Neuronal stem cell (in vitro differentiated cells): ENCODE results near the gene PACSIN2.
"Not testable (repeated sequence)": the region's sequence is repeated elsewhere in the genome, so short reads cannot be mapped to it uniquely, and the experiment has no call there.

Experiments
- DNase-seq: peaks from one replicate; pipeline ENCODE4 v3.0.0-alpha.2; 2013; ENCODE audit warnings: low spot score
- H2AFZ ChIP-seq: one replicate; pipeline ENCODE4 v1.6.1; 2013; ENCODE audit warnings: mild to moderate bottlenecking, low read length, inconsistent platforms
- H2AK5ac ChIP-seq: 2 replicates; pipeline ENCODE4 v1.6.1; 2013; ENCODE audit warnings: low read depth, mild to moderate bottlenecking, inconsistent platforms, low read length, moderate library complexity, mixed read lengths
- H2BK120ac ChIP-seq: 2 replicates; pipeline ENCODE4 v1.6.1; 2013; ENCODE audit warnings: low read depth, mild to moderate bottlenecking, inconsistent platforms, low read length, moderate library complexity, mixed read lengths
- H2BK12ac ChIP-seq: one replicate; pipeline ENCODE4 v1.6.1; 2013; ENCODE audit warnings: low read length, inconsistent platforms
- H2BK15ac ChIP-seq: 2 replicates; pipeline ENCODE4 v1.6.1; 2013; ENCODE audit warnings: mild to moderate bottlenecking, low read length, inconsistent platforms, mixed read lengths
- H2BK5ac ChIP-seq: one replicate; pipeline ENCODE4 v1.6.1; 2013; ENCODE audit warnings: inconsistent platforms, mild to moderate bottlenecking, low read length, moderate library complexity
- H3K14ac ChIP-seq: one replicate; pipeline ENCODE4 v1.6.1; 2013; ENCODE audit warnings: low read length, inconsistent platforms
- H3K18ac ChIP-seq: 2 replicates; pipeline ENCODE4 v1.6.1; 2013; ENCODE audit warnings: low read length, inconsistent platforms
- H3K23ac ChIP-seq: 2 replicates; pipeline ENCODE4 v1.6.1; 2013; ENCODE audit warnings: low read depth, mild to moderate bottlenecking, mixed read lengths, low read length, inconsistent platforms; ENCODE audit not compliant: poor library complexity
- H3K27ac ChIP-seq: replicated peaks from 3 replicates; pipeline ENCODE4 v1.5.1; 2013; ENCODE audit warnings: low read length, inconsistent platforms
- H3K27me3 ChIP-seq, 3 experiments: 2 replicates each; pipeline ENCODE4 v1.6.1; 2013; ENCODE audit warnings: low read length in 3 of 3, mild to moderate bottlenecking in 2 of 3, inconsistent platforms in 1 of 3, low read depth in 1 of 3, mixed read lengths in 1 of 3, moderate library complexity in 1 of 3; ENCODE audit not compliant: control insufficient read depth in 3 of 3, insufficient read depth in 3 of 3
- H3K36me3 ChIP-seq, 2 donors: replicated peaks in 1 of 2; 2 replicates each; pipeline ENCODE4 v1.6.1; 2013; ENCODE audit warnings: low read length in 2 of 2; ENCODE audit not compliant: control insufficient read depth in 2 of 2, insufficient read depth in 2 of 2
- H3K4ac ChIP-seq: 2 replicates; pipeline ENCODE4 v1.6.1; 2013; ENCODE audit warnings: inconsistent platforms, mild to moderate bottlenecking, low read length, moderate library complexity
- H3K4me1 ChIP-seq, 2 donors: 1 replicate in 1 of 2; 2 replicates in 1 of 2; pipeline ENCODE4 v1.6.1; 2013; ENCODE audit warnings: low read length in 2 of 2, low read depth in 1 of 2; ENCODE audit not compliant: control insufficient read depth in 2 of 2, insufficient read depth in 1 of 2
- H3K4me2 ChIP-seq: one replicate; pipeline ENCODE4 v1.6.1; 2013; ENCODE audit warnings: mild to moderate bottlenecking, low read length, inconsistent platforms; ENCODE audit not compliant: insufficient read depth, poor library complexity, severe bottlenecking
- H3K4me3 ChIP-seq, 2 donors: 2 replicates each; pipeline ENCODE4 v1.5.1; 2013; ENCODE audit warnings: low read length in 2 of 2, mild to moderate bottlenecking in 2 of 2, inconsistent platforms in 1 of 2, moderate library complexity in 1 of 2
- H3K79me1 ChIP-seq: one replicate; pipeline ENCODE4 v1.6.1; 2013; ENCODE audit warnings: low read depth, mild to moderate bottlenecking, inconsistent platforms, low read length, moderate library complexity
- H3K9ac ChIP-seq: one replicate; pipeline ENCODE4 v1.6.1; 2013; ENCODE audit warnings: mild to moderate bottlenecking, low read depth, low read length, inconsistent platforms; ENCODE audit not compliant: poor library complexity
- H3K9me3 ChIP-seq, 2 donors: replicated peaks in 1 of 2; 2 replicates each; pipeline versions ENCODE3 to v1.6.1; 2013; ENCODE audit warnings: low read length in 2 of 2, mild to moderate bottlenecking in 2 of 2, inconsistent platforms in 1 of 2, low read depth in 1 of 2, mixed read lengths in 1 of 2, moderate library complexity in 1 of 2; ENCODE audit not compliant: control insufficient read depth in 2 of 2, insufficient read depth in 1 of 2
- H4K8ac ChIP-seq: one replicate; pipeline ENCODE4 v1.6.1; 2013; ENCODE audit warnings: low read depth, mild to moderate bottlenecking, inconsistent platforms, low read length, moderate library complexity
- H4K91ac ChIP-seq: one replicate; pipeline ENCODE4 v1.6.1; 2013; ENCODE audit warnings: low read length, low read depth, mild to moderate bottlenecking, inconsistent platforms; ENCODE audit not compliant: poor library complexity
- WGBS, 2 donors: extraction: QIAGEN DNeasy Blood & Tissue Kit; methylation state at CpG; one replicate each; pipeline ENCODE4 v1.1.7; 2013; ENCODE audit warnings: missing lambda C conversion rate in 2 of 2, mixed read lengths in 1 of 2; ENCODE audit not compliant: insufficient read length in 2 of 2, insufficient replicate concordance in 1 of 2; ENCODE audit errors: extremely low coverage in 2 of 2; 5-methylcytosine and 5-hydroxymethylcytosine counted together

PACSIN2 gene

DNA sequence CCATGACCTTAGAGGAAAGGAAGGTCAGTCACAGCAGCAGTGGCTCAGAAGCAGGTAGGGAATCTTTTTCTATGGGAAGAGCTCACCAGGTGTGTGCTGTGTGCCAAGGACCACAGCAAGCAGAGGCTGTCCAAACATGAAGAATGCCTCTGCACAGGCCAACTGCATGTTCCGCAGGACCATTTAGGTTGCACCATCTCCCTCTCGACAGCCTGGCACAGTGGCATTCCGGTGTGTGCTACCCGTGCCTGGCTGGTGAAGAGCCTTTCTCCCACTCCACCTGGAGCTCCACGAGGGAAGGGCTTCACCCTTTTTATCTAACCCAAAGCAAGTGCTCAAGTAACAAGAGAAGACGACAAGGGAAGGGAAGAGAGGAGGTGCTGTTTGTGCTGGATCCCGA, 76.5 kb downstream of the PACSIN2 start:
- H3K27ac ChIP-seq = no peak overlapping the region
- no peak overlapping the region for H2AK5ac ChIP-seq
- H2BK15ac ChIP-seq = no peak overlapping the region
- H3K27me3 ChIP-seq = no peaks in the 10 kb centered on the region
- H3K4me3 ChIP-seq = peak overlapping the region in 1 of 2 donors; percentile 0
- no CpG with 5 or more reads among the region's 7 CpGs for WGBS, 2 donors
- no peak overlapping the region for H2BK5ac ChIP-seq
- no peak overlapping the region for H2BK120ac ChIP-seq
- no peak overlapping the region for H3K23ac ChIP-seq
- no peak overlapping the region for H2AFZ ChIP-seq
- H3K79me1 ChIP-seq = peaks cover 5% of the 10 kb centered on the region
- H3K4me1 ChIP-seq = peaks cover 26 to 31% of the 10 kb centered on the region in 2 donors
- no peak overlapping the region for H3K14ac ChIP-seq
- H3K36me3 ChIP-seq = peaks cover 0 to 13% of the 10 kb centered on the region in 2 donors
- no peak overlapping the region for H4K8ac ChIP-seq
- no peak overlapping the region for H3K18ac ChIP-seq
- H3K4me2 ChIP-seq = no peak overlapping the region
- H2BK12ac ChIP-seq = no peak overlapping the region
- DNase-seq = no peak
- no peak overlapping the region for H3K4ac ChIP-seq
- H3K9ac ChIP-seq = no peak overlapping the region
- H4K91ac ChIP-seq = no peak overlapping the region
- H3K9me3 ChIP-seq = no peaks in the 10 kb centered on the region

- peaks cover 0 to 9% of the 10 kb centered on the region in 2 donors for H3K36me3 ChIP-seq
- no peak overlapping the region for H4K91ac ChIP-seq
- no peak overlapping the region for H2BK12ac ChIP-seq
- H2BK120ac ChIP-seq = no peak overlapping the region
- peak overlapping the region; percentile 56 for H3K18ac ChIP-seq
- WGBS, 2 donors = no CpG with 5 or more reads among the region's 12 CpGs
- H3K4ac ChIP-seq = no peak overlapping the region
- no peak overlapping the region for H3K9ac ChIP-seq
- H2AK5ac ChIP-seq = peak overlapping the region; percentile 48
- no peak overlapping the region for H3K27ac ChIP-seq
- H3K4me3 ChIP-seq = no peak overlapping the region
- peak overlapping the region; percentile 48 for H3K23ac ChIP-seq
- H3K4me1 ChIP-seq = peaks cover 28 to 34% of the 10 kb centered on the region in 2 donors
- H3K14ac ChIP-seq = no peak overlapping the region
- H3K27me3 ChIP-seq = no peaks in the 10 kb centered on the region
- no peak overlapping the region for H4K8ac ChIP-seq
- H2BK5ac ChIP-seq = no peak overlapping the region
- peaks cover 5% of the 10 kb centered on the region for H3K79me1 ChIP-seq
- no peaks in the 10 kb centered on the region for H3K9me3 ChIP-seq
- no peak overlapping the region for H2BK15ac ChIP-seq
- no peak overlapping the region for H3K4me2 ChIP-seq
- no peak overlapping the region for H2AFZ ChIP-seq
- no peak for DNase-seq
Measured at GRCh38 chr22:42937164-42937843, 77.6 kb downstream of the PACSIN2 start.

- not testable (repeated sequence) for H3K18ac ChIP-seq
Measured at GRCh38 chr22:42936680-42937079, 78.3 kb downstream of the PACSIN2 start.

GRCh38 chr22:42934338-42934737, 80.6 kb downstream of the PACSIN2 start:
- Histone ChIP-seq H3K4me2 (no peak overlapping the region), H3K14ac (no peak overlapping the region), H4K8ac (no peak overlapping the region), H3K79me1 (peaks cover 5% of the 10 kb centered on the region), H3K18ac (peak overlapping the region; percentile 15), H3K36me3 (peaks cover 0 to 6% of the 10 kb centered on the region in 2 donors), H4K91ac (no peak overlapping the region), H3K9ac (no peak overlapping the region), H2AK5ac (peak overlapping the region; percentile 53), H3K23ac (no peak overlapping the region), H3K4me3 (no peak overlapping the region), H2BK120ac (no peak overlapping the region), H3K4me1 (peaks cover 30 to 31% of the 10 kb centered on the region in 2 donors), H2BK15ac (no peak overlapping the region), H2BK12ac (peak overlapping the region; percentile 14), H3K27me3 (no peaks in the 10 kb centered on the region), H3K27ac (no peak overlapping the region), H2BK5ac (no peak overlapping the region), H3K9me3 (no peaks in the 10 kb centered on the region), H2AFZ (no peak overlapping the region), H3K4ac (no peak overlapping the region)
- DNase-seq = no peak
- WGBS, 2 donors = no CpG with 5 or more reads among the region's 5 CpGs

More at GRCh38 chr22:42936680-42937079, 78.3 kb downstream of the PACSIN2 start:
- H3K9ac ChIP-seq, H3K9me3 ChIP-seq, H2AK5ac ChIP-seq, H2BK15ac ChIP-seq, H3K27ac ChIP-seq, H2AFZ ChIP-seq, H3K36me3 ChIP-seq, H3K4me2 ChIP-seq, H2BK12ac ChIP-seq, H4K91ac ChIP-seq, H3K4me3 ChIP-seq, H3K23ac ChIP-seq, H2BK5ac ChIP-seq, H4K8ac ChIP-seq, H3K27me3 ChIP-seq, H3K14ac ChIP-seq, H3K4ac ChIP-seq, H2BK120ac ChIP-seq, DNase-seq, H3K79me1 ChIP-seq: not testable (repeated sequence)
- H3K4me1 ChIP-seq = peaks cover 28 to 34% of the 10 kb centered on the region in 2 donors
- WGBS, 2 donors = no CpG with 5 or more reads among the region's 6 CpGs
